Measurements from ENCODE around the gene TMEM116.
"Not testable (repeated sequence)": the region's sequence is repeated elsewhere in the genome, so short reads cannot be mapped to it uniquely, and the experiment has no call there.

TMEM116 gene

DNA sequence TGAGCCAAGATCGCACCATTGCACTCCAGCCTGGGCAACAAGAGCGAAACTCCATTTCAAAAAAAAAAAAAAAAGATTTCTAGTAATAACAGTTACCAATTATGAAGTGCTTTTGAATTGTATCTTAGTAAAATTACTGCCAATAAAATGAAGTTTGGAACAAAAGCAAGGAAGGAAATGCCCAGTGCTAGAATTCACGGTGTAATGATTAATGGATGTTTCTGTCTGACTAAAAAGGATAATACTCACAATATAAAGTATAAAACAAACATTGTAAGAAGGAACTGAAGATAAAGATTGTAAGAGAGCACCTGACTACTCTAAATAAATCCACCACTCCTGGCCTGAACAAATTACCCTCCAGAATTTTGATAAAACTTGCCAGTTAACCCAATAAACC, 4.0 kb downstream of the TMEM116 start:
- no peak for DNase-seq

DNA sequence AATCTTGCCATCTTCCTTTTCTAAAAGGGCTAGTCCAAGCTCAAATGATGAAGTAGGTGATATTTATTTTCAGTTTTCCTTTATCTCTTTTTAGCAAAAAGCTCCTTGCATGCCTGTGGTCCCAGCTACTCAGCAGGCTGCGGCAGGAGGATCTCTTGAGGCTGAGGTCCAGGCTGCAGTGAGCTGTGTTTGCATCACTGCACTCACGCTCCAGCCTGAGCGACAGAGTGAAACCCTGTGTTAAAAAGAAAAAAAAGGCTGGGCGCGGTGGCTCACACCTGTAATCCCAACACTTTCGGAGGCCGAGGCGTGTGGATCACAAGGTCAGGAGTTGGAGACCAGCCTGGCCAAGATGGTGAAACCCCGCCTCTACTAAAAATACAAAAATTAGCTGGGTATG, 5.0 kb downstream of the TMEM116 start:
- DNase-seq, result no peak

DNA sequence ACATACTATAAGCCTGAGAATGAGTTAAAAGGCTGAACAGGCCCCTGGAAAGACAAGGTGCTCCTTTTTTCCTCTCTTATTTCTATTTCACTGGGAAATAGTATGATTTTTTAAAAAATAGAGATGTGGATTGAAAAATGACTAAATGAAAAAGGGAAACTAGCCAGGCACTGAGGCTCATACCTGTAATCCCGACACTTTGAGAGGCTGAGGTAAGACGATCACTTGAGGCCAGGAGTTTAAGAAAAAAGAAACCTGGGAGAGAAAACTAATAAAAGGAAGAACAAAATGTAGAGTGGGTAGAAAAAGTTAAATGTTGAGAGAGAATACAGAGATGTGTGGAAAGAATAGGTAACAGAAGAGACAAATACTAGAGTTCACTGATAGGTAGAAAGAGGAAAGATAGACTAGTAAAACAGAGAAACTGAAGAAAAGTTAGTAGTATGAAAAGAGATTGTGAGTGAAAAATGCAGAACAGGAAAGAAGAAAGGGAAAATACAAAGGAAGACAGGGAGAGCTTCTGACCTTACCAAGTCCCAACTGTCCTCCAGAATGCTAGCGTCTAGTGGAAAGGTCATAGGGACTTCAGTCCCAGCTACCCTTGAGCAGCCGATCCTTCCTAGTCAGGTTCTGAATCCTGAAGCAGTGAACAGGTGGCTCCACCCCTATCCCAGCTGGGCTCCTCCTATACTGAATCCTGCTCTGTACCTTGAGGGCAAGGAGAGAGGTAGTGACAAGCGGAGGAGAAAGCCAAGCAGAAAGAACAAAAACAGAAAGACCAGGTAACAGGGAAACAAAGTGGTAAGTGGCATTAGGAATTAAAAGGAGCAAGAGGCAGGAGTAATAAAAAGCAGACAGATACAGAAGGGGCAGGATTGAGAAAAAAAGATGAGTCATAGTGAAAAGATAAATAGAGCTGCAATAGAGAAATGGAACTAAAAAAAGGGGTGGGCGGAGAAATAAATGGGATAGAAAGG, 7.3 kb downstream of the TMEM116 start:
- DNase-seq, result no peak

DNA sequence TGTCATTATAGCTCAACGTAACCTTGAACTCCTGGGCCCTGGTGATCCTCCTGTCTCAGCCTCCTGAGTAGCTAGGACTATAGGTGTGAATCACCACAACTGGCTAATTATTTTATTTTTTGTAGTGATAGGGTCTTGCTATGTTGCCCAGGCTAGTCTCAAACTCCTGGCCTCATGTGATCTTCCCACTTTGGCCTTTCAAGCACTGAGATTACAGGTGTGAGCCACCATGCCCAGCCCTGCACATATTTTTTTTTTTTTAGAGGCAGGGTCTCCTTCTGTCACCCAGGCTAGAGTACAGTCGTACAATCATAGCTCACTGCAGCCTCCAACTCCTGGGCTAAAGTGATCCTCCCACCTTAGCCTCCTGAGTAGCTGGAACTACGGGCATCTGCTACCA, 8.9 kb downstream of the TMEM116 start:
- no peak for DNase-seq

DNA sequence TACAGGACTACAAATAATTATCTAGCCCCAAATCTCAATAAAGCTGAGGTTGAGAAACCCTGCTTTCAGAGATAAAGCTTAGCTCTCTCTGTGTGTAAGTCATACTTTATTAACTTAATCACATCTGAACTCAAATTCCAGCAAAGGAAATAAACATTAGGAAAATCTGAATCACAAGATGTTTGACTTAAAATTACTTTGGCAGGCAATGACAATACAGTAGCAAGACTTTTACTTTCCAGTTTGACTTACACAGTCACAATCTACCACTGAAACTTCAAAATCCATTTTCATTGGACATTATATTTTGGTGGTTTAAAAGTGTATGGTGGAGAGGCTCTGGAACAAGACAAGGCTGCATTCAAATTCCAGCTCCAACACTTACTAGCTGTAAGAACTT, 11.4 kb downstream of the TMEM116 start:
- DNase-seq, result no peak

DNA sequence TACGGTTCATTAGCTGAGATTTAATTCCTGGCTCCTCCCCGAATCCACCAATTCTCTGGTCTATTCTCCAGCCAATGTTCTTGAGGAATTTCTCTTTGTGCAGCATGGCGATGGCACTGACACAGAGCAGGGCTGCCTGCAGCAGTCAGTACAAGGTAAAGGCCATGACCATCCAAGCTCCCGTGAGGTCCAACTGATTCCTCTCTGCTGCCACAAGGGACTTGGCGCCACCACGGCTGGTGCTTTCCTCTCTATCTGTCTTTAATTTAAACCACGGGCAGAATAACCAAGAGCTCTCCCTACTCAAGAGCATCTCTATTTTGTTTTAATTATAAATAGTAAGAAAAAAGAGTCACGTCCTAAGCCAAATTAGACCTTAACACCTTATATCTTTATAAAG, 12.1 kb downstream of the TMEM116 start:
- DNase-seq, result no peak

DNA sequence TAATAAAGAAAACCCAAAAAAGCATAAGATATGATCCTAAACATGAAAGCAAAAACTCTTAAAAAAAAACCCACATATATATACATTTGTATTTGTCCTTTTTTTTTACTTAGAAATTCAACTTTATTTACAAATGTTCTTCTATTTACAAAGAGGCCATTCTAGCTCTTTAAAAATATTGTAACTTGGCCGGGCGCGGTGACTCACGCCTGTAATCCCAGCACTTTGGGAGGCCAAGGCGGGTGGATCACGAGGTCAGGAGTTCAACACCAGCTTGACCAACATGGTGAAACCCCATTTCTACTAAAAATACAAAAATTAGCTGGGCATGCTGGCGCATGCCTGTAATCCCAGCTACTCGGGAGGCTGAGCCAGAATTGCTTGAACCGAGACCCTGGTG, 13.8 kb downstream of the TMEM116 start:
- not testable (repeated sequence) for DNase-seq

DNA sequence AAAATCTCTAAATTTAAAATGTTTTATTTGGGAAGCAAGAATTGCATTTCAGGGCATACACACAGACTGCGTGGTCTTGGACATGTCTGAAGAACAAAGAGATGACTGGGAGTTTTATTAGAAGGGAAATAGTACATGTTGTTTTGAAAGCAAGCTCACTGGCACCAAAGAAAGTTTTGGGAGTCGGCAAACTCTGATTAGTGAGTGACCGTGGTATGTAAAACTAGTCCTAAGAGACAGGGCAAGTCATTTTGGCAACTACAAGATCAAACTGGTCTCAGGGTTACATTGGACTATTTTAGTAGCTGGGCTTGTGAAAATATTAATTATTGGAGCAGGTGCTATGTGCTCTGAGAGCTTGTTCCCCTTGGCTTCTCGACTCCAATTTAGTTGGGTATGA, 14.9 kb downstream of the TMEM116 start:
- DNase-seq, result no peak

DNA sequence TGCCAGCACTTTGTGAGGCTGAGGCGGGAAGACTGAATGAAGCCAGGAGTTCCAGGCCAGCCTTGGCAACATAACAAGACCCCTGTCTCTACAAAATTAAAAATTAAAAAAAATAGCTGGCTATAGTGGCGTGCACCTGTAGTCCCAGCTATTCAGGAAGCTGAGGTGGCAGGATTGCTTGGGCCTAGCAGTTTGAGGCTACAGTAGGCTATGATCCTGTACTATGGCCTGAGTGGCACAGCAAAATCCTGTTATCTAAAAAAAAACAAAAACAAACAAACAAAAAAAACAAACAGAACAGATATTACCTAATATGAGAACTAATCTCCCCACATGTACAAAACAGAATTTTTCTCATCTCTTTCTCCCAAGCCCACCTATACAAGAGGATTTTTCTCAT, 15.7 kb downstream of the TMEM116 start:
- DNase-seq, result no peak

DNA sequence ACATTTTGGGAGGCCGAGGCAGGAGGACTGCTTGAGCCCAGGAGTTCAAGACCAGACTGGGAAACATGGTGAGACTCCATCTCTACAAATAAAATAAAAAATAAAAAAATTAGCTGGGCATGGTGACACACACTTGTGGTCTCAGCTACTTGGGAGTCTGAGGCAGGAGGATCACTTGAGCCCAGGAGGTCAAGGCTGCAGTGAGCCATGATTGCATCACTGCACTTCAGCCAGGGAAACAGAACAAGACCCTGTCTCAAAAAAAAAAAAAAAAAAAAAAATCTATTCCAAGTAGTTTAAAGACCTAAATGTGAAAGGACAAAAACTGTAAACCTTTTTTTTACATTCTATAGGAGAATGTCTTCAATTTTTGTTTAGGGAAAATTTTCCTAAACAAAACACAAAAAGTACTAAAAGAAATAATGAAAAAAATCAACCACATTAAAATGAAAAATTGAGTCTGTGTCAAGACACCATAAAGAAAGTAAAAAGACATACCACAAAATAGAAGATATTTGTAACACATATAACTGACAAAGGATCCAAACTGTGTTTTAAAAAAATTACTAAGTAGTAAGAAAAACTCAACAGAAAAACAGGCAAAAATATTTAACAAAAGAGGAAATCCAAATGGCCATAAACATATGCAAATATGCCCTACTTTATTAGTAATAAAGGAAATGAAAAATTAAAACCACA, 17.0 kb downstream of the TMEM116 start:
- no peak for DNase-seq

DNA sequence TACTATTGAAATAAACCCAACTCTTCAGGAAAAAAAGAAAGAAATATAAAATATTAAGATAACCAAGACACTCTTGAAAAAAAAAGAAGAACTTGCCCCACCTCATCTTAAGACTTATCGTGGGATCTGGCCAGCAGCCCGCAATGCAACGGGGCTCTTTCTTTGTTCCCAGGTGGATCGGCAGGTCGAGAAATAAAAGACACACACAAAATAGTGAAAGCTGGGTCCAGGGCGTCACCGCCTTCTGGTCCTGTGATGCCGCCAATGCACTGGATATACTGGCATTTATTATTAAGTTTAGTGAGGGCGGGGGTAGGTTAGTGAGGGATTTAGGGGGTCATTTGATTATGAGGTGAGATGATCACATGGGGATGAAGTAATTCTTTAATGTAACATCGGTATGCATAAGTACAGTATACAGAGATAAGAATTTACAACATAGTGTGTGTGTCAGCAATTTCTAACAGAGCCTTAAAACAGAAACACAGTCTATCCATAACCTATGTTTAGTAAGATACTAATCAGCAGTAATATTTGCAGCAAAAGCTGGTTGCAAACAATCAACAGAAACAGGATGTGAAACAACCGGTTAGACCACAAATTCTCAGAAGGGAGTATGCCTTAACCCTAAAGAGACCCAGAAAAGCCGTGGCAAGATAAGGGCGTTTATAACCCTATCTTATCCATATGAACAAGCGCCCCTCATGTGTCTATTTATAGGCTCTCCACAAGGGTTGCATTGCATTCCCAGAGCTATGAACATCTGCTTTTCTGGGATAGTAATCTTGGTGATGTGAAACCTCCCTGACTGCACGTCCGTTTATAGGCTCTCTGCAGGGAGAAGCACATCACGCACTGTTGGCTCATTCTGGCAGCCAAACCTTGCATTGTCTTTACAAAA, 18.5 kb downstream of the TMEM116 start:
- not testable (repeated sequence) for DNase-seq

DNA sequence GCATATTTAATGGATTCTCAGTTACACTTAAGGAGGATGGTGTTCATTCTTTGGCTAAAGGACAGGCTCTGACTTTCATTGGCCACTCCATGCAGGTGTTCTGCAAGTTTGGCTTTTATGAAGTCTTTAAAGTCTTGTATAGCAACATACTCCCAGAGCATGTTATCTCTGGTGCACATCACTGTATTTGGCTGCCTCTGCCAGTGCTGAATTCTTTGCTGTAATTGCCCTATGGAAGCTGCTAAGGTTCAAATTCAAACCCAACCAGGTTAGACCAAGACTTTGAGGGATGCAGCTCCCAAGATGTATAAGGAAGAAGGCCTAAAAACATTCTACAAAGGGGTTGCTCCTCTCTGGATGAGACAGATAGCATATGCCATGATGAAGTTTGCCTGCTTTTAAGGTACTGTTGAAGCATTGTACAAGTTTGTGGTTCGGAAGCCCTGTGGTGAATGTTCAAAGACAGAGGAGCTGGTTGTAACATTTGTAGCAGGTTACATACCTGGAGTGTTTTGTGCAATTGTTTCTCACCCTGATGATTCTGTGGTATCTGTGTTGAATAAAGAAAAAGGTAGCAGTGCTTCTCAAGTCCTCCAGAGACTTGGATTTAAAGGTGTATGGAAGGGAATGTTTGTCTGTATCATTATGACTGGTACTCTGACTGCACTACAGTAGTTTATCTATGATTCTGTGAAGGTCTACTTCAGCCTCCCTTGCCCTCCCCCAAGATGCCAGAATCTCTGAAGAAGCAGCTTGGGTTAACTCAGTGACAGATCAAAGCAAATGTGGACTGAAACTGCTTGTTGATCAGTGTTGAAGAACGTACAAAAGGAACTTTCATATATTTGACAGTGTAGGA, 19.4 kb downstream of the TMEM116 start:
- no peak for DNase-seq

DNA sequence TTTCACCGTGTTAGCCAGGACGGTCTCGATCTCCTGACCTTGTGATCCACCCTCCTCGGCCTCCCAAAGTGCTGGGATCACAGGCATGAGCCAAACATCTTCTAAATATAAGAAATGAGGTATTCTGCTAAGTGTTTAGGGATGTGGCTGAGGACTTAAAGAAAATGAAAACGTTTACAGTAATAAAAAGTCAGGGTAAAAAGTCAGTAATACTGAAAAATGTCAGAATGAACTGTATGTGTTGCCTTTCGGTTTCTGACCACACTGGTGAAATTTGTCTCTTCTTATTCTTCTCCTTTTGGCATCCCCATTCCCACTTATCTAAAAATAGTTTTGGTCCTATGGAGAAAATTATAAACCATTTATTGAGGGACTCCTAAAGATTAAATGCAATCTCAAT, 20.5 kb downstream of the TMEM116 start:
- no peak for DNase-seq

DNA sequence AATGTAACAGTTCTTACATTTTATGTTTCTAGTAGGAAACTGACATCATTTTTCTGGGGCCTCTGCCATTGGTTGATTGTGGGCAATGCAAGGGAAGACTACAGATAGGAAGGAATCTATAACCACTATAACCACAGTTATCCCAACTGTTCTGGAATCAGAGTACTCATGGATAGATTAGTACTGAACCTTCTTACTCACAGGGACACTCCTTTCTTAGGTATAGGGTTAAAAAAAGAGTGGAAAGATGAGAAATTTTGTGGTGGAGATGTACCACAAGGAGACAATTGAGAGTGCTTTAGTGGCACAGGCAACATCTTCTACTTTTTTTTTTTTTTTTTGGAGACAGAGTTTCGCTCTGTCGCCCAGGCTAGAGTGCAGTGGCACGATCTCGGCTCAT, 21.0 kb downstream of the TMEM116 start:
- DNase-seq, result no peak

DNA sequence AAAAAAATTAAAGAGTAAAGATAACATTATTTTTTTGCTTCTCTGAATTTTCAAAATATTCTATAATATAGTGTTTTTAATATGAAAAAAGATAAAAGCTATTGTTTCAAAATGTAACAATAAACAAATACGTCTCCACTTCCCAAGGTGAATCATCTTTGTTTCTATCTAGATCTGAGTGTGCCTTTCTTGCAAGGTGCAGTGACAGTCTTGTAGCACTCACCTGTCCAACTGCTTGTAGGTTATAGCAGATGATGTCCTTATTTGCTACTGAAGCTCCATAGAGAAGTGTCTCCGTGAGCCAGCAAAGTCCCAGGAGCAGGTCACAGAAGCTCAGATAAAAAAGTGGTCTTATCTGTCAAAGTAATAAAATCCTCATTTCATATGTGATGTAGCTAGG, 21.4 kb downstream of the TMEM116 start:
- DNase-seq, result no peak

DNA sequence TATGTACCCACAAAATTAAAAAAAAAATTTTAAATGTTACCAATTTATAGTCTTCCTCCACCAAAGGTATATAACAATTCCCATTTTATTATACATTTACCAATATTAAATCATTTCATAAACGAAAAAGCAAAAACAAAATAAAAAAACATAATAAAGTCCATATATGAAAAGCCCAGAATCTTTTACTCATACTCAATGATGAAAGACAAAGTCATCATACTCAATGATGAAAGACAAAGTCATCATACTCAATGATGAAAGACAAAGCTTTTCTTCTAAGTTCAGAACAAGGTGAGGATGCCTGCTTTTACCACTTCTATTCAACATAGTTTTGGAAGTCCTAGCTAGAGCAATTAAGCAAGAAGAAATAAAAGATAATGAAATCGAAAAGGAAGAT, 28.1 kb downstream of the TMEM116 start:
- DNase-seq, result no peak

DNA sequence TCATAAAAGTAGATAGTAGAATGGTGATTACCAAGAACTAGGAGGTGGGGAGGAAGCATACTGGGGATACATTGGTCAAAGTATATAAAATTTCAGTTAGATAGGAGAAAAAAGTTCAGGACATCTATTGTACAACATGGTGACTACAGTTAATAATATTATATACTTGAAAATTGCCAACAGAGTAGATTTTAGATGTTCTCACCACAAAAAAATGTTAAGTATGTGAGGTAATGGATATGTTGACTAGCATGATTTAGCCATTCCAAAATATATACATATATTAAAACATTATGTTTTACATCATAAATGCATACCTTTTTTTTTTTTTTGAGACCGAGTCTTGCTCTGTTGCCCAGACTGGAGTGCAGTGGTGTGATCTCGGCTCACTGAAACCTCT, 31.0 kb downstream of the TMEM116 start:
- DNase-seq, result no peak

DNA sequence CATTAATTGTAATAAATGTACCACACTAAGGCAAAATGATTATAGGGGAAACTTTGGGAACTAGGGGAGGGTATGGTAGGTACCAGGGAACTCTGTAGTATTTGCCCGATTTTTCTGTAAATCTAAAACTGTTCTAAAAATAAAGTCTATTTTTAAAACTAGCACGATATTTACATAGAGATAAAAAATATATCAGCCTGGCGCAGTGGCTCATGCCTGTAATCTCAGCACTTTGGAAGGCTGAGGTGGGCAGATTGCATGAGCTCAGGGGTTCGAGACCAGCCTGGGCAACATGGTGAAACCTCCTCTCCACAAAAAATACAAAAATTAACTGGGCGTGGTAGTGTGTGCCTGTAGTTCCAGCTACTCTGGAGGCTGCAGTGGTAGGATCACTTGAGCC, 32.4 kb downstream of the TMEM116 start:
- DNase-seq, result no peak

DNA sequence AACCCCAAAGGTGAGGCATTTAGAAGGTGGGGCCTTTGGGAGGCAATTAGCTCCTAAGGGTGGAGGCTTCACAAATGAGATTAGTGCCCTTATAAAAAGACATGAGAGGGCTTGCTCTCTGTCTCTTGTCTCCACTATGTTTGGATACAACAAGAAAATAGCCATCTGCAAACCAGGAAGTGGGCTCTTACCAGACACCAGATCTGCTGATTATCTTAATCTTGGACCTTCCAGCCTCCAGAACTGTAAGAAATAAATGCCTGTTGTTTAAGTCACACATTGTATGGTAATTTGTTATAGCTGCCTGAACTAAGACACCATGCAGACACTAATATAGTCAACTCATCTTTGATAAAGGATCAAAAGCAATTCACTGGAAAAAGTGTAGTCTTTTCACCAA, 34.4 kb downstream of the TMEM116 start:
- no peak for DNase-seq

DNA sequence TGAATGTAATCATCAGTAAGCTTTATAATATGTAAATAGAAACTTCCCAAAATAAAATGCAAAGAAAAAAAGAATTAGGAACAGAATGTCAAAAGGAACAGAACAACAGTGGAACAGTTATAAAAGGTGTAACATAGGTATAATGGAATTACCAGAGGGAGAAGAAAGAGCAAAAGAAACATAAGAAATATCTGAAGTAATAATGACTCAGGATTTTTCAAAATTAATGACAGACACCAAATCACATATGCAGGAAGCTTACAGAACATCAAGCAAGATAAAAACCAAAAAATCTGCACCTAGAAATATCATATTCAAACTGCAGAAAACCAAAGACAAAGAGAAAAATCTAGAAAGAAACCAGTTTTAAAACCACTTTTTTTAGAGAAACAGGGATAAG, 36.1 kb downstream of the TMEM116 start:
- DNase-seq, result no peak

DNA sequence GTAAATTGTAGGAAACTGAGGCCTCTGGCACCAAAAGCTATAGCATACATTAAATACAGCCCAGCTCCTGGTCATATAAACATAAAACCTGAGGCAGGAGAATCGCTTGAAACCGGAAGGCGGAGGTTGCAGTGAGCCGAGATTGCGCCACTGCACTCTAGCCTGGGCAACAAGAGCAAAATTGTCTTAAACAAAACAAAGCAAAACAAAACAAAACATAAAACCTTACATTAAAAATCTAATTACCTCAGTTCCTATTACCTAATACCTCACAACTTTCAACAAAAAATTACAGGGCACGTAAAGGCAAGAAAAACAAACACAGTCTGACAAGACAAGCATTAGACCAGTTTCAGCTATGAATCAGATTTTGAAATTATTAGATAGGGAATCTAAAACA, 36.7 kb downstream of the TMEM116 start:
- no peak for DNase-seq
